Suprapubic skin (tissue), 4 donors: ENCODE results near the gene OCIAD1. TPM values are rescaled to one million over a fixed set of nuclear protein-coding genes. Genes with fewer than 3 reads are reported as not detected.
"Not testable (repeated sequence)": the region's sequence is repeated elsewhere in the genome, so short reads cannot be mapped to it uniquely, and the experiment has no call there.

ENCODE experiments used
- DNase-seq, 2 donors: peaks; one replicate each; pipeline ENCODE4 v3.0.0-alpha.2; 2019; ENCODE audit warnings: low spot score in 2 of 2
- H3K27ac ChIP-seq: fragments of 200-600 bp; sonication (generic); one replicate; pipeline ENCODE4 v1.5.1; 2019
- H3K27me3 ChIP-seq: fragments of 200-600 bp; sonication (generic); one replicate; pipeline ENCODE4 v1.5.1; 2019
- H3K36me3 ChIP-seq: fragments of 200-600 bp; sonication (generic); one replicate; pipeline ENCODE4 v1.5.1; 2019
- H3K4me1 ChIP-seq: fragments of 200-600 bp; sonication (generic); one replicate; pipeline ENCODE4 v1.5.1; 2019
- H3K4me3 ChIP-seq: fragments of 200-600 bp; sonication (generic); one replicate; pipeline ENCODE4 v1.5.1; 2019; ENCODE audit warnings: mild to moderate bottlenecking
- H3K9me3 ChIP-seq: fragments of 200-600 bp; sonication (generic); one replicate; pipeline ENCODE4 v1.5.1; 2019
- CTCF ChIP-seq, 2 donors: fragments of 200-600 bp in 1 of 2; fragments of 450-650 bp in 1 of 2; sonication (generic) in 1 of 2; IDR thresholded peaks; one replicate each; pipeline ENCODE4 v1.5.1; 2016 to 2019; ENCODE audit warnings: antibody characterized with exemption in 2 of 2, mild to moderate bottlenecking in 1 of 2, moderate library complexity in 1 of 2
- EP300 ChIP-seq: sonication (generic); formaldehyde crosslinking; IDR thresholded peaks from one replicate; pipeline ENCODE4 v1.6.1; 2017; ENCODE audit warnings: antibody characterized with exemption
- POLR2A ChIP-seq, 2 donors: fragments of 450-650 bp; IDR thresholded peaks; one replicate each; pipeline ENCODE4 v1.6.1; 2017; ENCODE audit warnings: antibody characterized with exemption in 2 of 2, mild to moderate bottlenecking in 2 of 2, moderate library complexity in 2 of 2
- POLR2AphosphoS5 ChIP-seq, 3 donors: sonication (generic); formaldehyde crosslinking; IDR thresholded peaks; one replicate each; pipeline ENCODE4 v1.6.1; 2017; ENCODE audit warnings: antibody characterized with exemption in 3 of 3
- WGBS: methylation state at CpG from one replicate; pipeline ENCODE4 v1.1.5; 2018; 5-methylcytosine and 5-hydroxymethylcytosine counted together
- total RNA-seq, 4 donors: library from RNA; depleted of rRNA; stranded (reverse); fragments of >200 nt; gene quantifications; one replicate each; pipeline ENCODE4 v1.1.0, GENCODE V29; 2016

OCIAD1 gene
- total RNA-seq, 4 donors from 2014 or later = 86.2 to 104 (median 92.9) TPM

GRCh38 chr4:48879561-48880442 lies 48.9 kb downstream of the OCIAD1 start:
- Histone ChIP-seq H3K36me3 (no peaks in the 10 kb centered on the region), H3K27me3 (no peaks in the 10 kb centered on the region), H3K4me3 (no peak overlapping the region), H3K4me1 (peaks cover 3% of the 10 kb centered on the region), H3K9me3 (no peaks in the 10 kb centered on the region), H3K27ac (no peak overlapping the region)
- 65% methylated on average over 9 of the region's 9 CpGs for WGBS
- DNase-seq = no peak
- TF ChIP-seq POLR2AphosphoS5 (IDR thresholded peaks at IDR 0.05) = no peak
- no peak for TF ChIP-seq EP300
- TF ChIP-seq POLR2A (IDR thresholded peaks at IDR 0.05) = no peak
- no peak for TF ChIP-seq CTCF (IDR thresholded peaks at IDR 0.05)

DNA sequence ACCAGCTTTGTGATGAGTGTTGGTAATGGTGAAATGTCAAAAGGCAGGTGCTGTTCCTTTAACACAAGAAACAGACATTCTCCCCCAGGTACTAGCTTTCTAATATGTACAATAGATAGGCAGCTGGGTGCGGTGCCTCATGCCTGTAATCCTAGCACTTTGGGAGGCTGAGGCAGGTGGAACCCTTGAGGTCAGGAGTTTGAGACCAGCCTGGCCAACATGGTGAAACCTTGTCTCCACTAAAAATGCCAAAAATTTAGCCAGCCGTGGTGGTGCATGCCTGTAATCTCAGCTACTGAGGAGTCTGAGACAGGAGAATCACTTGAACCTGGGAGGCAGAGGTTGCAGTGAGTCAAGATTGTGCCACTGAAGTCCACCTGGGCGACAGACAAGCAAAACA lies 50.8 kb downstream of the OCIAD1 start:
- H3K27me3 ChIP-seq, H3K4me1 ChIP-seq, H3K27ac ChIP-seq, H3K4me3 ChIP-seq, H3K9me3 ChIP-seq, DNase-seq, H3K36me3 ChIP-seq: not testable (repeated sequence)
- WGBS = 77% methylated on average over 3 of the region's 3 CpGs

DNA sequence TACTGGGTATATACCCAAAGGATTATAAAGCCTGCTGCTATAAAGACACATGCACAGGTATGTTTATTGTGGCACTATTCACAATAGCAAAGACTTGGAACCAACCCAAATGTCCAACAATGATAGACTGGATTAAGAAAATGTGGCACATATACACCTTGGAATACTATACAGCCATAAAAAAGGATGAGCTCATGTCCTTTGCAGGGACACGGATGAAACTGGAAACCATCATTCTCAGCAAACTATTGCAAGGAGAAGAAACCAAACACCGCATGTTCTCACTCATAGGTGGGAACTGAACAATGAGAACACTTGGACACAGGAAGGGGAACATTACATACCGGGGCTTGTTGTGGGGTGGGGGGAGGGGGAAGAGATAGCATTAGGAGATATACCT lies 58.9 kb downstream of the OCIAD1 start:
- WGBS = 95% methylated on average over 3 of the region's 3 CpGs
- not testable (repeated sequence) for H3K27ac ChIP-seq, H3K9me3 ChIP-seq, DNase-seq, H3K4me1 ChIP-seq, H3K27me3 ChIP-seq, H3K4me3 ChIP-seq
- peaks cover 13% of the 10 kb centered on the region for H3K36me3 ChIP-seq

DNA sequence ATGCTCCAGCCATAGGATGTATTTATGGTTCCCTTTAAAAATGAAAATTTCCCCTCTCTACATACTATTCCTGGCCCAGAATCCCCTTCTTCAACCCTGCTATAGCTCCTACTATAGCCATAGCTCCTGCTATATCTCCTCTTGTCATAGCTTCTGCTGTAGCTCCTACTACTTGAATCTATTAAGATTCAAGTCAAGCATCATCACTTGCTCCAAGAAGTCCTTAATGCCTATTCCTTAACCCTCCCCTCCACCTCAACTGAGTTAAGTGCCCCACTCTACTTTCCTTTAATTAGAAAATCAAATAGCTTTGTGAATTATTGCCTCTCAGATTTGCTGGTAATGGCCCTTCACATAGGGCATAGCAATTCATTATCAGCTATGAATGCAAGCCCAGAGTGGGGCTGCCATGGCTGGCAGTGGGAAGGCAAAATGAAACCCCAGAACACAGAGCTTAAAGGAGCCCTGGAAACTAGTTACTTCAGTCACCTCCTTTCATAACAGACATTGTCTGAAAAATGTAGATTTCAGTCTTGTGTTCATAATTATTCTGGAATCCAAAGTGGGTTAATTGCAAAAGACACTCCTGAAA lies 60.2 kb downstream of the OCIAD1 start:
- no peak overlapping the region for H3K27ac ChIP-seq
- H3K27me3 ChIP-seq = no peaks in the 10 kb centered on the region
- TF ChIP-seq POLR2A (IDR thresholded peaks at IDR 0.05) (no peak), POLR2AphosphoS5 (IDR thresholded peaks at IDR 0.05) (no peak), CTCF (IDR thresholded peaks at IDR 0.05) (no peak), EP300 (no peak)
- no peaks in the 10 kb centered on the region for H3K4me1 ChIP-seq
- no peak overlapping the region for H3K4me3 ChIP-seq
- H3K36me3 ChIP-seq = peaks cover 14% of the 10 kb centered on the region
- no peaks in the 10 kb centered on the region for H3K9me3 ChIP-seq
- no peak for DNase-seq

DNA sequence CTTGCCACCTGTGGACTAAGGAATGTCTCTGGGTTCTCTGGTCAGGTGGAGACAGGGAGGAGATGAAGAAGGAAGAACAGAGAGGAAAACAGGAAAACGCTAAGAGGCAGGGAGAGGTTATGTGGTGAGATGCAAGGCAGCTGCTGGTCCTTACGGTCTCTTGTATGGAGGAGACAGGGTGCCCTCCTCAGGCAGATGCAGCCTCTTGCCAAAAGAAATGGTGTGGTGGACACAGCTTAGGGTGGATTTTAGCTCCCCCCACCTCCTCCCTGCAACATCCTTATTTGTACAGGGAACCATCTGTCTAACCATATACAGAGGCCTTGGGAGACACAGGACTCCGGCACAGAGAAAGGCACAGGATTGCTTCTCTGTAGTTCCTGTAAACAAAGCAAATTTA lies 66.0 kb downstream of the OCIAD1 start:
- Histone ChIP-seq H3K27ac (no peak overlapping the region), H3K27me3 (no peaks in the 10 kb centered on the region), H3K36me3 (peaks cover 24% of the 10 kb centered on the region), H3K9me3 (no peaks in the 10 kb centered on the region), H3K4me3 (no peak overlapping the region), H3K4me1 (no peaks in the 10 kb centered on the region)
- no peak for DNase-seq
- TF ChIP-seq EP300 = no peak
- TF ChIP-seq POLR2AphosphoS5 (IDR thresholded peaks at IDR 0.05) = no peak
- TF ChIP-seq POLR2A (IDR thresholded peaks at IDR 0.05) = no peak
- no peak for TF ChIP-seq CTCF (IDR thresholded peaks at IDR 0.05)
- 94% methylated on average over 3 of the region's 3 CpGs for WGBS

DNA sequence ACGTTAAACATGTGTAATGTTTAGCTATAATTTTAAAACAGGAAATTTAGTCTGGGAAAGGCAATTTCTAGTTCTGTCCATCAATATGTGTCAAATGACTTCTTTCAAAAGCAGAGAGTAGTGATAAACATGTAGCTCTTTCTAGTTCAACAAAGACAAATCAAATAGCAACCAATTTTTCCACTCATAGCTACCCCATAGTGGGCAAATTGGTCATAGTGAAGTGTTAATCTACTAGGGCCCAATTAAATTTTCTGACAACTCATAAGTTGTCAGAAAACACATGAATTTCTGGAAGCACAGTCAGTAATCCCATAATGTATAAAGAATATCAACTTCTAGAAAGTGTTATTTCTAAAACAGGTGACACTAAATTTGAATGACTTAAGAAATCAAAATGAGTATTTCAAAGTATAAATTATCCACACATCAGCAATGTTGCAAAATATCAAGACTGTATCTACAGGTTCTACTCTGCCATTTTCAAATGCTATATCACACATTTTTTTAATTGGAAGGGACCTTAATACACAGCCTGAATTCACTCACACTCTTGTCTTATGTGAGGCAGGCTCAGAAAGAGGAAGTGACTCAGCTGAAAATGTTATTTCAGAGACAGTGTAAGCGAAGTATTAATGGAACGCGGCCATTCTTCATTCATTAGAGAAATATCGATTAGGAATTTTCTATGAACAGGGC lies 68.0 kb downstream of the OCIAD1 start:
- no peak for TF ChIP-seq EP300
- TF ChIP-seq CTCF (IDR thresholded peaks at IDR 0.05) = no peak
- no peak for TF ChIP-seq POLR2AphosphoS5 (IDR thresholded peaks at IDR 0.05)
- TF ChIP-seq POLR2A (IDR thresholded peaks at IDR 0.05) = no peak
- Histone ChIP-seq H3K9me3 (no peaks in the 10 kb centered on the region), H3K27me3 (no peaks in the 10 kb centered on the region), H3K27ac (no peak overlapping the region), H3K4me1 (no peaks in the 10 kb centered on the region), H3K4me3 (no peak overlapping the region), H3K36me3 (peaks cover 22% of the 10 kb centered on the region)
- 78% methylated on average over 5 of the region's 5 CpGs for WGBS
- DNase-seq = no peak
